Progenitor cell of endocrine pancreas (in vitro differentiated cells): Measurements from ENCODE around the gene PDZRN4. TPM values are rescaled to one million over a fixed set of nuclear protein-coding genes. Genes with fewer than 3 reads are reported as not detected.

ENCODE experiments used
- DNase-seq: peaks from one replicate; pipeline ENCODE4 v3.0.0; 2021; ENCODE audit warnings: low spot score; ENCODE audit not compliant: unreplicated experiment
- H3K27ac Mint-ChIP-seq: 2 replicates; pipeline ENCODE4 v1.8.0; 2021; ENCODE audit warnings: mild to moderate bottlenecking, moderate library complexity, mixed read lengths
- H3K27me3 Mint-ChIP-seq: 2 replicates; pipeline ENCODE4 v1.8.0; 2021; ENCODE audit warnings: mixed read lengths
- H3K36me3 Mint-ChIP-seq: 2 replicates; pipeline ENCODE4 v1.8.0; 2022; ENCODE audit warnings: mixed read lengths; ENCODE audit not compliant: insufficient read depth
- H3K4me1 Mint-ChIP-seq: 2 replicates; pipeline ENCODE4 v1.8.0; 2021; ENCODE audit warnings: low read depth, mixed read lengths
- H3K4me3 Mint-ChIP-seq: 2 replicates; pipeline ENCODE4 v1.8.0; 2021; ENCODE audit warnings: low read depth, mild to moderate bottlenecking, moderate library complexity, mixed read lengths
- H3K9me3 Mint-ChIP-seq: 2 replicates; pipeline ENCODE4 v1.8.0; 2021; ENCODE audit warnings: low read depth, mixed read lengths
- CTCF ChIP-seq: fragments of 200-600 bp; sonication (generic); IDR thresholded peaks from one replicate; pipeline ENCODE4 v1.5.0; 2021; ENCODE audit warnings: antibody characterized with exemption, mild to moderate bottlenecking; ENCODE audit not compliant: unreplicated experiment
- total RNA-seq: library from RNA; stranded (reverse); gene quantifications from 2 replicates; pipeline ENCODE4 v1.2.1, GENCODE V29; 2021

The PDZRN4 gene
- total RNA-seq, 1 donor from 2014 or later = 0.12 TPM

GRCh38 chr12:41474001-41474400 is 285.9 kb downstream of the PDZRN4 start:
- H3K27me3 Mint-ChIP-seq = no peaks in the 10 kb centered on the region
- H3K4me1 Mint-ChIP-seq = peaks cover 24% of the 10 kb centered on the region
- DNase-seq = no peak
- TF ChIP-seq CTCF = no peak
- H3K36me3 Mint-ChIP-seq = no peaks in the 10 kb centered on the region
- H3K4me3 Mint-ChIP-seq = no peak overlapping the region
- H3K27ac Mint-ChIP-seq = no peak overlapping the region
- H3K9me3 Mint-ChIP-seq = no peaks in the 10 kb centered on the region

- TF ChIP-seq CTCF = no peak
- no peaks in the 10 kb centered on the region for H3K9me3 Mint-ChIP-seq
- no peak overlapping the region for H3K27ac Mint-ChIP-seq
- no peaks in the 10 kb centered on the region for H3K36me3 Mint-ChIP-seq
- DNase-seq = no peak
- no peak overlapping the region for H3K4me3 Mint-ChIP-seq
- no peaks in the 10 kb centered on the region for H3K27me3 Mint-ChIP-seq
- peaks cover 22% of the 10 kb centered on the region for H3K4me1 Mint-ChIP-seq
These were observed 288.6 kb downstream of the PDZRN4 start for GRCh38 chr12:41476499-41477439.

GRCh38 chr12:41479426-41479825 is 291.3 kb downstream of the PDZRN4 start:
- H3K9me3 Mint-ChIP-seq = no peaks in the 10 kb centered on the region
- no peak overlapping the region for H3K4me3 Mint-ChIP-seq
- no peak for DNase-seq
- H3K4me1 Mint-ChIP-seq = peaks cover 19% of the 10 kb centered on the region
- no peak for TF ChIP-seq CTCF
- no peak overlapping the region for H3K27ac Mint-ChIP-seq
- H3K36me3 Mint-ChIP-seq = no peaks in the 10 kb centered on the region
- H3K27me3 Mint-ChIP-seq = no peaks in the 10 kb centered on the region

GRCh38 chr12:41485203-41485602 is 297.1 kb downstream of the PDZRN4 start:
- H3K36me3 Mint-ChIP-seq = no peaks in the 10 kb centered on the region
- no peaks in the 10 kb centered on the region for H3K9me3 Mint-ChIP-seq
- H3K4me1 Mint-ChIP-seq = peaks cover 4% of the 10 kb centered on the region
- no peak for DNase-seq
- TF ChIP-seq CTCF = no peak
- no peak overlapping the region for H3K27ac Mint-ChIP-seq
- no peak overlapping the region for H3K4me3 Mint-ChIP-seq
- no peaks in the 10 kb centered on the region for H3K27me3 Mint-ChIP-seq

GRCh38 chr12:41486718-41487117 is 298.6 kb downstream of the PDZRN4 start:
- Mint-ChIP-seq H3K4me3 (no peak overlapping the region), H3K27ac (no peak overlapping the region), H3K36me3 (no peaks in the 10 kb centered on the region), H3K4me1 (peaks cover 5% of the 10 kb centered on the region), H3K27me3 (no peaks in the 10 kb centered on the region), H3K9me3 (peaks cover 4% of the 10 kb centered on the region)
- TF ChIP-seq CTCF = no peak
- no peak for DNase-seq
